Measurements from ENCODE around the gene SYT10. TPM values are rescaled to one million over a fixed set of nuclear protein-coding genes. Genes with fewer than 3 reads are reported as not detected.
A peak's percentile ranks its signal among the peaks of the same experiment; 100 is the strongest.

Gene SYT10
- total RNA-seq, 4 donors from 2014 or later: not detected

GRCh38 chr12:33438851-33439586, 600 bp downstream of the SYT10 start:
- DNase-seq: no peak
- peak overlapping the region; percentile 39 to 66 (median 55) for H3K4me3 ChIP-seq
- 1 to 4% methylated on average over 15 to 31 of the region's 68 CpGs for WGBS, 2 donors
- no peak overlapping the region for H3K27ac ChIP-seq
- no peaks in the 10 kb centered on the region for H3K36me3 ChIP-seq
- H3K27me3 ChIP-seq: peaks cover 0 to 50% (median 0%) of the 10 kb centered on the region in 4 donors
- H3K9me3 ChIP-seq: no peaks in the 10 kb centered on the region
- H3K4me1 ChIP-seq: peaks cover 3 to 21% (median 5%) of the 10 kb centered on the region in 3 donors
- TF ChIP-seq CTCF (IDR thresholded peaks at IDR 0.05) (no peak), POLR2A (IDR thresholded peaks at IDR 0.05) (no peak)
- intact Hi-C loops (cut with DNase I): no loop called here

GRCh38 chr12:33438025-33438772, 1.4 kb downstream of the SYT10 start:
- peaks cover 3 to 21% (median 5%) of the 10 kb centered on the region in 3 donors for H3K4me1 ChIP-seq
- intact Hi-C loops (cut with DNase I): no loop called here
- peaks cover 0 to 50% (median 0%) of the 10 kb centered on the region in 4 donors for H3K27me3 ChIP-seq
- no peak for DNase-seq
- no peak overlapping the region for H3K27ac ChIP-seq
- H3K4me3 ChIP-seq: peak overlapping the region in 2 of 4 donors; percentile 61 to 66
- 29 to 38% methylated on average over 22 to 28 of the region's 28 CpGs for WGBS, 2 donors
- TF ChIP-seq POLR2A (IDR thresholded peaks at IDR 0.05) (no peak), CTCF (IDR thresholded peaks at IDR 0.05) (no peak)
- no peaks in the 10 kb centered on the region for H3K9me3 ChIP-seq
- H3K36me3 ChIP-seq: no peaks in the 10 kb centered on the region

- Histone ChIP-seq H3K4me3 (no peak overlapping the region), H3K27me3 (peaks cover 0 to 50% (median 0%) of the 10 kb centered on the region in 4 donors), H3K9me3 (no peaks in the 10 kb centered on the region), H3K4me1 (peaks cover 3 to 21% (median 5%) of the 10 kb centered on the region in 3 donors), H3K36me3 (no peaks in the 10 kb centered on the region), H3K27ac (no peak overlapping the region)
- 71% methylated on average over 6 to 7 of the region's 7 CpGs for WGBS, 2 donors
- DNase-seq: no peak
- intact Hi-C loops (cut with DNase I): no loop called here
- TF ChIP-seq CTCF (IDR thresholded peaks at IDR 0.05): no peak
- TF ChIP-seq POLR2A (IDR thresholded peaks at IDR 0.05): no peak
Measured at GRCh38 chr12:33437598-33437997, 2.0 kb downstream of the SYT10 start.

GRCh38 chr12:33432992-33433391, 6.6 kb downstream of the SYT10 start:
- H3K9me3 ChIP-seq: no peaks in the 10 kb centered on the region
- no peak overlapping the region for H3K27ac ChIP-seq
- DNase-seq: no peak
- intact Hi-C loops (cut with DNase I): no loop called here
- H3K36me3 ChIP-seq: no peaks in the 10 kb centered on the region
- peaks cover 0 to 18% (median 0%) of the 10 kb centered on the region in 4 donors for H3K27me3 ChIP-seq
- TF ChIP-seq POLR2A (IDR thresholded peaks at IDR 0.05) (no peak), CTCF (IDR thresholded peaks at IDR 0.05) (no peak)
- no peaks in the 10 kb centered on the region for H3K4me1 ChIP-seq
- no peak overlapping the region for H3K4me3 ChIP-seq

DNA sequence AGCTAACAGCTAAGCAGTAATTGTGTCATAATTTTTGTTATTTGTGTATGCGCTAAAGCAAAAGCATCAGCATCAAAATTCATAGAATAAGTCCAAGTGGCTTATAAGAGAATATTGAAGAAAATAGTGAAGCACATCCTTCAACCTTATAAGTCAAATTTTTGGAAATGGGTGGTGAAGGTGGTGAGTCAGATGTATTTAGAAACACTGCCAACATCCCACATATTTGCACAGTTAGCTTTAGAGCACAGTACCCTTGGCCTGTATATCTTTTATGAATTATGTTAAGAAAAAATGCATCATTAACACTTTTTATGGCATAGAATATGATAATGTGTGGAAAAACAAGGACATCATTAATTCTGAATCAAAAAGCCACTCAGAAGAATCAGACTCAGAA, 8.0 kb downstream of the SYT10 start:
- WGBS, 2 donors: 89 to 100% methylated on average over 1 of the region's 1 CpG
- H3K27me3 ChIP-seq: peaks cover 0 to 8% (median 0%) of the 10 kb centered on the region in 4 donors
- H3K9me3 ChIP-seq: no peaks in the 10 kb centered on the region
- H3K4me3 ChIP-seq: no peak overlapping the region
- DNase-seq: no peak
- H3K4me1 ChIP-seq: no peaks in the 10 kb centered on the region
- H3K36me3 ChIP-seq: no peaks in the 10 kb centered on the region
- no peak for TF ChIP-seq POLR2A (IDR thresholded peaks at IDR 0.05)
- no peak for TF ChIP-seq CTCF (IDR thresholded peaks at IDR 0.05)
- intact Hi-C loops (cut with DNase I): no loop called here
- no peak overlapping the region for H3K27ac ChIP-seq
